HG02852 (cell line): ENCODE results near the gene GJB3.
"Not testable (repeated sequence)": the region's sequence is repeated elsewhere in the genome, so short reads cannot be mapped to it uniquely, and the experiment has no call there.

Experiments used
- ATAC-seq: cut with Tn5 transposase; IDR thresholded peaks from one replicate; pipeline ENCODE4 v1.9.1; 2021; ENCODE audit warnings: mild to moderate bottlenecking, moderate library complexity; ENCODE audit not compliant: unreplicated experiment

Gene GJB3

DNA sequence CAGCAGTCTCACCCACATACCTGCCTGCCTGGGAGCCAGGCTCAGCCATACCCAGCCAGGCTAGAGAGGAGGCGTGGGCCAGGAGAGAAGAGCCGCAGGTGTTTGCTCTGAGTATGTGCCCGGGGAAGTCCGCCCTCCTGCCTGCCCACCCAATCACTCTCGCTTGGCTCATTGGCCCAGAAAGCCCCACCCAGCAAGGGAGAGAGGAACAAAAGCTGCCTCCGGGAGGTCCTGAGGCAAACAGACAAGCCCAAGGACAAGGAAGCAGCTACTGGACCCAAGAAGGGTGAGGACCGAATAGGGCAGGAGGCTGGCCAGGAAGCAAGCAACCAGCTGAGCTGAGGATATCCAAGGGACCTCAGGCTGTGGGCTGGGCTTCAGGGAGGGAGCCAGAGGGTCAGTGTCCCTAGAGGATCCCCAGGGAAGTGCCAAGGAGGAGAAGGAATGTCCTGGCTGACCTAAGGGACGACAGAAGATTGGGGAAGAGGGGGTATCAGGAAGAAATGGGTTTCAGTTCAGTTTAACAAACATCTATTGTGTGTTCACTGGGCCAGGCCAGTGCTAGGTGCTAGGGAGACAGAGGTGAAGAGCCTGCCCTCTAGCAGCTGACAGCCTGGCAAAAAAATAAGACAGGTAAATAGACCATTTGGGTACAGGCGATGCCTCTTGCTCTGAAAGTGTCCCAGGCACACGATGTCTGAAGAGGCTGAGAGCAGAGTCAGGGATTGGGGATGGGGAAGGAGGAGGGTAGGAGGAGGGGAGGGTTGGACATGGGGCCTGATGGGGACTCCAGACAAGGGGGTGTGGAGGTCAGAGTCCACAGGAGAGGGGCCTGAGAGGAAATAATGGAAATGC lies 21.3 kb upstream of the GJB3 start, which contains the start of gene GJB4:
TSS of gene GJB4 (plus strand) at position 238 of the 855 bp plus-strand sequence. CDS start 1,515 bp downstream, outside the sequence.
- no peak for ATAC-seq

- no peak for ATAC-seq
Measured at GRCh38 chr1:34761176-34761761, 19.7 kb upstream of the GJB3 start.

DNA sequence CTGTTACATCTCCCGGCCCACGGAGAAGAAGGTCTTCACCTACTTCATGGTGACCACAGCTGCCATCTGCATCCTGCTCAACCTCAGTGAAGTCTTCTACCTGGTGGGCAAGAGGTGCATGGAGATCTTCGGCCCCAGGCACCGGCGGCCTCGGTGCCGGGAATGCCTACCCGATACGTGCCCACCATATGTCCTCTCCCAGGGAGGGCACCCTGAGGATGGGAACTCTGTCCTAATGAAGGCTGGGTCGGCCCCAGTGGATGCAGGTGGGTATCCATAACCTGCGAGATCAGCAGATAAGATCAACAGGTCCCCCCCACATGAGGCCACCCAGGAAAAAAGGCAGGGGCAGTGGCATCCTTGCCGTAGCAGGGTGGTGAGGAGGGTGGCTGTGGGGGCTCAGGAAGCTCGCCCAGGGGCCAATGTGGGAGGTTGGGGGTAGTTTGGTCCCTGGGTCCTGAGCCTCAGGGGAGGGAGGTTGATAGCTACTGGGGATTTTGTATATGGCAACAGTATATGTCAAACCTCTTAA lies 19.2 kb upstream of the GJB3 start:
- ATAC-seq = no peak

DNA sequence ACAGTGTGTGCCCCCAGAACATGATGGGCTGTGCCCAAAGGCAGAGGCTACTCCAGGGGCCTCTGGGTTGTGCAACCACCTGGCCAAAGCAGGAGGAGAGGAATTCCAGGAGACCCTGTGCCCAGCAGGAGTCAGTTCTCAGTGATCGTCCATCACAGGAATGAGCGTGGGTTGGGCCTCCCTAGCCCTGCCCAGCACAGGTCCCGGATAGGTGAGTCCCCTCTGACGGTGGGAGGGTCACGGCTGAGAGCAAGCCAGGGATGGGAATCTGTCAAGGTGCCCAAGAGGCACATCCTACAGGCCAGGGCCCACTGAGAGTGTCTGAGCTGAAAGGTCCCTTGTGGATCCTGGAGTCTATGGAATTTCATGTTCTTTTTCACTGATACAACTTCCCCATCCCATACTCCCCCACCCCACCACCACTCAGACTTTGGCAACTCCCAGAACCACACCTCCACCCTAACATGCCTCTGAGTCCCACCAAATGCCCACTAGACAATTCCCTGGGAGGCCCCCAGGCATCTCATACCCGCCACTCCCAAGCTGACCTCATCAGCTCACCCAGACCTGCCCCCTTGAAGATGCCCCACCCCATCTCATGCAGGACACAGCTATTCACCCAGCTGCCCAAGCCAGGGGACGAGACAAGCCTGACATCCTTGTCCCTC lies 18.4 kb upstream of the GJB3 start:
- ATAC-seq = no peak

DNA sequence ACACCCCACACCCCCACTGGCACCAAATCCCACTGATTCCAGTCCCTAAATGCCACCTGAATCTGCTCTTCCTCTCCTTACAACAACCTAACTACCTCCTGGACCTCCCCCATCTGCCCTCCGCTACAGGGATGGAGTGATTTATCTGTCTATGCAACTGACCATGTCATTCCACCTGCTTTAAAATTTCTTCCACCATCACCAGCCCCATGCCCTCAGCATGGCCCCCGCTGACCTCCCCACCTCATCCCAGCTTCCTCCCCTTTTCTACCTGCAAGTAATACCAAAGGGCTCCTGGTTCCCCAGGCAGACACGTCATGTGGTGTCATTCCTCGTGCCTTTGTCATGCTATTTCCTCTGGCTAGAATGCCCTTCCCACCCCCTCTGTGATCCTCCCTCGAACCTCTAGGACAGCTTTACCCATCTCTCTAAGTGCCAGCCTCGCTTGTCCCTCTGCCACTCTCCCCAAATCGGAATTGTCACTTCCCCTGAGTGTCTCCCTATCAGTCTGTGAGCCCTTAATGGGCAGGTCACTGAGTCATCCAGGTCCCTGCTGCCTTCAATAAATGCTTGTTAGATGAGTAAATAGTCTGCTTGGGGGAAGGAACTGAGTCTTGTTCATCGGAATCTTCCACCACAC lies 17.8 kb upstream of the GJB3 start:
- no peak for ATAC-seq

DNA sequence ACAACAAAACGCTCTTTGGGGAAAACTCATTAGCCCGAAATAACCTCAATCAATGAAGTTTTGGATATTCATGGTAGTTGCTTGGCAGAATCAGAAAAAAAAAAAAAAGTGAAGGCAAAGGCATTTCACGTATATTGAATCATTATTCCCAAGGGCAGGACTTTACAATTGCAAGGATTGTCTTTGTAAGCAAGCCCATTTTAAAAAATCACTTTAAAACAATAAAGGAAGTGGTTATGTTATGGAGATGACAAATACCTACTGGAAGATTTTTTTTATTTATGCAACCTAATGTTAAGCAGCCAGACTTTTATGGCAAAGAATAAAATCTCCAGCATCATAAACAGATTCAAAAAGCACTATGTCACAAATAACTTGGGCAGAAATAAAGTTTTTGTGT lies 12.2 kb upstream of the GJB3 start:
- no peak for ATAC-seq

DNA sequence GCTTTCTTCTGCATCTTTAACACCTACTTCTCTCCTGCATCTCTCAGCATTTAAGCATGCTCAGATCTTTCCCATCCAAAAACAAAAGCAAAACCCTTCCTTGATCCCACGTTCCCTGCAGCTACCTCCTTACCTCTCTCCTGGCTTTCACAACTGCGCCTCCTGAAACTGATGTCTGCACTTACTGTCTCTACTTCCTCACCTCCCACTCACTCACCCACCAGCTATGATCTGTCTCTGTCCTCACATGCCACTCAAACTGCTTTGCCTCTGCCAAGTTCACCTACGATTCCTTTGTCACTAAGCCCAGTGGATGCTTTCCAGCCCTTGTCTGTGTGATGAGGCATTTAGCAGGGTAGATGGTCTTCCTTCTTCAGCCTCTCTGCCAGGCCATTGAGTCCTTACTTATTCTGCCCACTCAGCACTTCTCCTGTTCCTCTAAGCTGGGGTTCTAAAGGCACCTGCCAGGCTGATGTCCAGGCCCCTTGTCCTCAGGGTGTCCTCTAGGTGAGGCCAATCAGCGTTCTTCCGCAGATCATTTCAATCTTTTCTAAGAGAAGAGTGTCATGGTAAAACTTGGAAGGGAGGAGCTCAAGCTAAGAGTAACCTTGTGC lies 10.0 kb upstream of the GJB3 start:
- no peak for ATAC-seq

DNA sequence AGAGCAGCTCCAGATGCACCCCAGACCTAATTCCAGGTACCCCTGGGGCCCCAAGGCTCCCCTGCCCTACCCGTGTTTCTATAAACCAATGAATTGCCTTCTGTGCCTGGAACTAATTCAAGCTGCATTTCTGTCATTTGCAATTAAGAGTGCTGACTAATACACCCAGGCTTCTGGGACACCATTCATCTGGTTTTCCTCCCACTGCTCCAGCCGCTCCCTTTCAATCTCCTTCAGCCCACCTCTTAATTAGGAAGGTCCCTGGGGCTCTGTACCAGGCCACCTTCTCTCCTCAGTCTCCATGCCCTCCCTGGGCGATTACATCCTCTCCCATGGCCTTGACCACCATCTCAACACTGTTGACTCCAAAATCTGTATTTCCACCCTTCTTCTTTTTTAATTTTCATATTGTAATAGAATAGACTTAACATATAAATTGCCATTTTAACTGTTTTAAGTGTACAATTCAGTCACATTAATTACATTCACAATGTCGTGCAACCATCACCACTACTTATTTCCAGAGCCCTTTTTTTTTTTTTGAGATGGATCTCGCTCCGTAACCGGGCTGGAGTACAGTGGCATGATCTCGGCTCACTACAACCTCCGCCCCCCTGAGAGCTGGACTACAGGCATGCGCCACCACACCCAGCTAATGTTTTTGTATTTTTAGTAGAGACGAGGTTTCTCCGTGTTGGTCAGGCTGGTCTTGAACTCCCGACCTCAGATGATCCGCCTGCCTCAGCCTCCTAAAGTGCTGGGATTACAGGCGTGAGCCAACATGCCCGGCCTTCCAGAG lies 9.2 kb upstream of the GJB3 start:
- no peak for ATAC-seq

- not testable (repeated sequence) for ATAC-seq
Measured at GRCh38 chr1:34773114-34773513, 7.9 kb upstream of the GJB3 start.

GRCh38 chr1:34774957-34775356 lies 6.1 kb upstream of the GJB3 start:
- no peak for ATAC-seq

DNA sequence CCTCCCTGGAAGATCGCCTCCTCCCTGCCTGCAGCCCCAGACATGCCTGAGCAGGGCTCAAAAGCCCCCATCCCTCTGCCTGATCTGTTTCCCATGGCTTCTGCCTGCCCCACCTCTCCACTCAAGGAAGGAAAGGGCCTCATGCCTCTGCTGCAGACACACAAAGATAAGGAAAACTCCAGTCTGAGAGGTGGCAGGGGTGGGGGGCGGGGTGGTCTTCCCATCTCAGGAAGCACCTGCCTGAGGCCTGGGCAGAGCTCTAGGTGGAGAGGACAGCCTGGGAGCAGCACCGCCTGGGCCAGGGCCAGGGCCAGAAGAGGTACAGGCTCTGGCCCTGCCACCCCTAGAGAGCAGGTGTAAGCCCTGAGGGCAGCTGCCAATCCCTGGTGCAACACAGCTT lies 4.1 kb upstream of the GJB3 start:
- ATAC-seq = no peak

DNA sequence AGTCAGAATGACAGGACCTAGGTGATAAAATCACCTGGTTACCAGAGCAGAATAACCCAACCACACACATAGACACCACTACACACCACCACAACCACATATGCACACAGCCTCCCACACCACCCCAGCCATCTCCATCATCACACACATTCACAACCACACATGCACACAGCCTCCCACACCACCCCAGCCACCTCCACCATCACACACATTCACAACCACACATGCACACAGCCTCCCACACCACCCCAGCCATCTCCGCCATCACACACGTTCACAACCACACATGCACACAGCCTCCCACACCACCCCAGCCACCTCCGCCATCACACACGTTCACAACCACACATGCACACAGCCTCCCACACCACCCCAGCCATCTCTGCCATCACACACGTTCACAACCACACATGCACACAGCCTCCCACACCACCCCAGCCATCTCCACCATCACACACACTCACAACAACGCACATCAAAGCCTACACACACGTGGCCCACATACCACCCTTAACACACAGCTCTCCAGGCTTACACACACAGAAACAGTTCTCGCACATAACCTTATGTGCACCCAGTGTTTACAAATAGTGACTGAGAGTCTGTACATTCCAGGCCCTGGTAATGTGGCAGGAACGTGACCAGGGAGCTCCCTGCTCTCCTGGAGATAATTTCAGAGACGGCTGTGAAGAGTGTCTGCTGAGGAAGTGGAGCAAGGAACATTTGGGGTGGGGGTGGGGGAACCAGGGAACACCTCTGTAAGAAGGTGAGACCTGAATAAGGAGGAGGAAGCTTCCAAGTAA lies 3.3 kb upstream of the GJB3 start:
- ATAC-seq = no peak

DNA sequence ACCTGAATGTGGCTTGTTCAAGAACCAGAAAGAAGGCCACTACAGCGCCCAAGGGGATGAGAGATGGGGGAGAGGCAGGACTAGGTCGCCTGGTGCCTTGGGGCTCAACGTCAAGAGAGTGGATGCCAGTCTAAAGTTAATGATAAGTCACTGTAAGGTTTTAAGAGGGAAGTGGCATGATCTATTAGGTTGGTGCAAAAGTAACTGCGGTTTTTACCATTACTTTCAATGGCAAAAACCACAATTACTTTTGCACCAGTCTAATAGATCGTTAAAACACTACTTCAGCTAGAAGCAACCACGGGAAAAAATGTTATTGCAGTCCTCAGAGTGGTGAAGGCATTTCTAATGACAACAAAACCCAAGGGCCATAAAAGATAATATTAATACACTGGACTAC lies 2.6 kb upstream of the GJB3 start:
- ATAC-seq = no peak

DNA sequence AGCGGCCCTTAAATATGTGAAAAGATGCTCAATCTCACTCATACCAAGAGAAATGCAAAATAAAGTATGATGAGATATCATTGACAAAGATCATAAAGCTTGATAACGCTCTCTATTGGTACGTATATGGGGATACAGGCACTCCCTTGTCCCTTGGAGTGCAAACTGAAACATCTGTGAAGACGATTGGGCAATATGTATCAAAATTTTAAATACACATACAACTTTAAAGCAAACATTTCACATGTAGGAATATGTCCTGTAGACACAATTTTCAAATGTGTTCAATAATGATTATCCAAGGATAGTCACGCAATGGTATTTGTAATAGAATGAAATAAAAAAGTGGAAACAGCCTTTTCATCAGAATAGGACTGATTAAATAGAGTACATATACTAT lies 2.0 kb upstream of the GJB3 start:
- no peak for ATAC-seq

DNA sequence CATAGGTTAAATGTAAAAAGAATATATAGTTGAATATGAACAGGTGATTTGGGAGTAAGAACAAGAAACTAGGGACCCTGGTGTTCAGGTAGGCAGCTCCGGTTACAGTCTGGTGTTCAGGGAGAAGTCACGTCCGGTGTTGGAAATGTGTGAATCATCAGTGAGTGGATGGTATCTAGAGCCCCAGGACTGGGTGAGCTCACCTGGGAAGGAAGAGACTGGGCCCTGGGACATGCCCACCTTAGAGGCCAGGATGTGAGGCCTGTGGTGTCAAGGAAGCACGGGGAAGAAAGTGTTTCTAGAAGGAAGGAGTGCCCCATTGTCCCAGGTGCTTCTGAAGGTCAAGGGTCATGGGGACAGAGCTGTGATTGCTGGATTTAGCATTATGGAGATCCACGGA lies 1.5 kb upstream of the GJB3 start:
- ATAC-seq = no peak

GRCh38 chr1:34779962-34780361 lies 1.1 kb upstream of the GJB3 start:
- ATAC-seq = no peak

DNA sequence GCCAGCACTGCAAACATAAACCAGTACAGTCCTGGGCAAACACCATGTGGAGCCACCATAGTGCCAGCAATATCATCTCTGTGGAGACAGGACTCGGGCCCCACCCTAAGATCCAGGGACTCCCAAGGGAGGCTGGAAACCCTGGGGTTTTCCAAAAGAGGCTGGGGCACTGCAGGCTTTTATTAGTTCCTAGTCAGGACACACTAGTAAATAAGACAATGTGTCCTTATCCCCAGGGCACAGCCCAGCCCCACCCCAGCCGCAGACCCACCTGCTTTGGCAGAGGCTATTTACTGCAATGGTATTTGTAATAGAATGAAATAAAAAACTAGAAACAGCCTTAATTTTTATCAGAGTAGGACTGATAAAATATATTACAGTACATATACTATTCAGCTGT lies 486 bp upstream of the GJB3 start:
- no peak for ATAC-seq

GRCh38 chr1:34781844-34782391 lies 904 bp downstream of the GJB3 start:
- no peak for ATAC-seq

GRCh38 chr1:34784751-34785221 lies 3.8 kb downstream of the GJB3 start:
- ATAC-seq = no peak
